ENCODE results near the gene DIP2B.

The DIP2B gene

DNA sequence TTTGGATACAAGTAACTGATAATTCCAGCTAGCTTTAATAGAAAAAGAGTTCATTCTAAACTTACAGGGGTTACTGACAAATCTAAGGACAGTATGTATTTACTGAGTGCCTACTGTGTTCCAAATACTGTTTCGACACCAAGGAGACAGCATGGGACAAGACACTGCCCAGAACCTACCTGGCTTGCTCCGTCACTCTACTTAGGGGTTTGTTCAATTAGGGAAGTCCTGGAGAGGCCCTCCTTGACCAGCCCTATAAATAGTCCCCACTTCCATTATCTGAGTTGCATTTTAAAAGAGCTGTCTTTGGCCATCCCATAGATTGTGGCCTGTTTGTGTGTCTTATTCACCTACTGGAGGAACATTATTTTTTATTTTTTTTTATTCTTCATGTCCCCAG lies 129.6 kb downstream of the DIP2B start:
- H3K27ac ChIP-seq (ENCODE audit: low read depth, low read length) = no peak overlapping the region
- H3K9ac ChIP-seq (ENCODE audit: low read length) = no peak overlapping the region
- H3K36me3 ChIP-seq (ENCODE audit: insufficient read depth, low read length) = no peaks in the 10 kb centered on the region
- H3K9me3 ChIP-seq (ENCODE audit: low read length) = no peaks in the 10 kb centered on the region
- peaks cover 14% of the 10 kb centered on the region for H3K4me1 ChIP-seq (ENCODE audit: insufficient read depth, low read length)
- no peak overlapping the region for H3K4me3 ChIP-seq (ENCODE audit: low read depth in 1 of 2, low read length in 2 of 2)
- no peaks in the 10 kb centered on the region for H3K27me3 ChIP-seq (ENCODE audit: control insufficient read depth in 1 of 2, insufficient read depth in 2 of 2, low read length in 2 of 2)

DNA sequence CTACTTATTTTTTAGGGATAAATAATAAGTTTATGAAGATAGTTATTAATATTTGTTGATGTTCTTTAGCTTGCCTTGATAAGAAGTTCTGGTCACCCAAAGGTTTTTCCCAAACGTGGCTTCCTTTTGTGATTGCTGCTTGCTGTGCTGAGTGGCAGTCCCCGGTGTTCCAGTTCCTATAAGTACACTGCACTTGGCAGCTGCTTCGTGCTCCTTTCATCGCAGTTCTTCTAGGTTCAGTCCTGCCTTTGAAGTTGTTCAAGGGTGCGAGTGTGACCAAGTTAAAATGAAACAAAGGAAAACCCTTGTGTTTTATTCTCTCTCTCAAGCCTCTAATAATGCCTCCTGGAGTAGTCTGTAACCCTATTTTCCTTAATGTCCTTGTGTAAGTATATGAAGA lies 130.6 kb downstream of the DIP2B start:
- H3K36me3 ChIP-seq (ENCODE audit: insufficient read depth, low read length) = peaks cover under 1% of the 10 kb centered on the region
- no peak overlapping the region for H3K9ac ChIP-seq (ENCODE audit: low read length)
- H3K4me1 ChIP-seq (ENCODE audit: insufficient read depth, low read length) = peaks cover 14% of the 10 kb centered on the region
- no peak overlapping the region for H3K27ac ChIP-seq (ENCODE audit: low read depth, low read length)
- no peaks in the 10 kb centered on the region for H3K9me3 ChIP-seq (ENCODE audit: low read length)
- no peak overlapping the region for H3K4me3 ChIP-seq (ENCODE audit: low read depth in 1 of 2, low read length in 2 of 2)
- no peaks in the 10 kb centered on the region for H3K27me3 ChIP-seq (ENCODE audit: control insufficient read depth in 1 of 2, insufficient read depth in 2 of 2, low read length in 2 of 2)

DNA sequence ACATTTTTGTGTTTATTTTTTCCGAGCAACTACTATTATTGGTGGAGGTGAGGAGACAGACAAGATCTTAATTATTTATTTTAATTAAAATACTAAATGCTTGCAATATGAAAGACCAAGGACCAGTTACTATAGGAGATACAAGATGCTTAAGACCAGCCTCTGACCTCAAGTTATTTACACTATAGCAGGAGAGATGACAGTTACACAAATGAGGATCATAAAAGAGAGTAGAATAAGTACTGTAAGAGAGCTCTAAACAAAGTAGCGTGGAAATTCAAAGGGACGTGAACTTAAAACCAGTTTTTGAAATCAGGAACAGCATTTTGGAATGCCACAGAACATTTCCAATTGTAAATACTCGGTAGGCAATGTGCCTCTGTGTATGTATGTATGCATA lies 131.1 kb downstream of the DIP2B start:
- Histone ChIP-seq H3K36me3 (ENCODE audit: insufficient read depth, low read length) (peaks cover 5% of the 10 kb centered on the region), H3K4me3 (ENCODE audit: low read depth in 1 of 2, low read length in 2 of 2) (no peak overlapping the region), H3K9ac (ENCODE audit: low read length) (no peak overlapping the region), H3K27me3 (ENCODE audit: control insufficient read depth in 1 of 2, insufficient read depth in 2 of 2, low read length in 2 of 2) (no peaks in the 10 kb centered on the region), H3K9me3 (ENCODE audit: low read length) (no peaks in the 10 kb centered on the region), H3K4me1 (ENCODE audit: insufficient read depth, low read length) (peaks cover 14% of the 10 kb centered on the region), H3K27ac (ENCODE audit: low read depth, low read length) (no peak overlapping the region)

DNA sequence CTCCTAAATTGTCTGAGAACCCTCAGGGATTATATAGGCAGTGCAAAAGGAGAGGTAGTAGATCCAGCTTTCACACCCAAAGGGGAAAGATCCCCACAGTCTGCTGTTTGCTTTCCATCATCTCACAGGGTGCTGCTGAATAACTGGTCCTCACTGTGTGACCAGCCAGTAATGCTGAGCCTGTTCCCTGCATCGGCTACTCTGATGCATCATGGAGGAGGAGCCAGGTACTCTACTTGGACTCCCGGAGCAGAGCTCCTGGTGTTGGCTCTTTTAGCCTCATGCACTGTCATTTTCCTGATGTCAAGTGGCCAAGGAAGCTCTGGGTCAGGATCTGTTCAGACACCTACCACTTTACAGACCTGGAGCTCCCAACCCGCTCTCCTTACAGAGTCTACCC lies 131.7 kb downstream of the DIP2B start:
- Histone ChIP-seq H3K27ac (ENCODE audit: low read depth, low read length) (no peak overlapping the region), H3K4me1 (ENCODE audit: insufficient read depth, low read length) (peaks cover 14% of the 10 kb centered on the region), H3K9ac (ENCODE audit: low read length) (no peak overlapping the region)

DNA sequence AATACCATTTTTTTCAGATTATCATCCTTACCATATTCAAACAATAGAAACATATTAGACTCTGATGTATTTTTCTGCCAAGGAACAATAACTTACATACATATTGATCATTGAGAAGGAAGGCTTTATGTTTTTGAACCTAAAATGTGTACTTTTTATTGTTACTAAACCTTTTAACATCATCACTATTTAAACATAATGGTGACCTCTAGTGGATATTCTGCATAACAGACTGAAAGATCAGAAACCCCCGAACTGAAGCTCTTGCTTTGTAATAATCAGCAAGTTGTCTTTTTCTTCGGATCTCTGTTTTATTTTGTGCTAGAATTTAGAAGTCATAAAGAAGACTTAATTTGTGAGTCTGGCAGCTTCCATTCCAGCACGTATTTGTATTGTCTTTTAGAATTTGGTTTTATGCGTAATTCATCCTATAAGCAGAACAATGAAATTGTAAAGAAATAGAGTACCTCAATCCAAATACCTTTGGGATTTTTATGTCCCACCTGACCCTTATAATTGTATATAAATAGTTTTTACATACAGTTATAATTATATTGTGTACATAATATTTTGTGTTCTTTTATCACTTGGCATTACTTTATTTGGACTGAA lies 133.2 kb downstream of the DIP2B start:
- no peak overlapping the region for H3K9ac ChIP-seq (ENCODE audit: low read length)

More for the DNA sequence above, 131.7 kb downstream of the DIP2B start:
- no peaks in the 10 kb centered on the region for H3K27me3 ChIP-seq (ENCODE audit: control insufficient read depth in 1 of 2, insufficient read depth in 2 of 2, low read length in 2 of 2)
- H3K4me3 ChIP-seq (ENCODE audit: low read depth in 1 of 2, low read length in 2 of 2) = no peak overlapping the region
- H3K9me3 ChIP-seq (ENCODE audit: low read length) = no peaks in the 10 kb centered on the region
- peaks cover 5% of the 10 kb centered on the region for H3K36me3 ChIP-seq (ENCODE audit: insufficient read depth, low read length)

DNA sequence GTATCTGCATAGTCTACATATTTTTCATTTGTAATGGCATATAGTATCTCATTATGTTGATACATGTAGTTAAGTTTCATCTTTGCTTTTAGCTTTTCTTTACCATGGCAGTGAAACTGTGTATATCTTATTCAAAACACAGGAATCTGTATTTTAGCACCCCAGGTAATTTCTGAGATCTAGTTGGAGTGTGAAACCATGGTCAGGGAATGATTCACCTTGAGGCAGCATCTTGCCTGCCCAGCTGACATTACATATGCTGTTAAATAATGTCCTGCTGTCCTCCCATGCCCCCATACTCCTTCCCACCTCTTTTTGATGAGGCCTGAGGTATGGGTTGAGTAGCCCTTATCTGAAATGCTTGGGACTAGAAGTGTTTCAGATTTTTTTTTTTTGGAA lies 133.7 kb downstream of the DIP2B start:
- H3K9ac ChIP-seq (ENCODE audit: low read length) = no peak overlapping the region
- H3K4me1 ChIP-seq (ENCODE audit: insufficient read depth, low read length) = peaks cover 14% of the 10 kb centered on the region
- H3K27me3 ChIP-seq (ENCODE audit: control insufficient read depth in 1 of 2, insufficient read depth in 2 of 2, low read length in 2 of 2) = no peaks in the 10 kb centered on the region
- no peak overlapping the region for H3K4me3 ChIP-seq (ENCODE audit: low read depth in 1 of 2, low read length in 2 of 2)
- no peak overlapping the region for H3K27ac ChIP-seq (ENCODE audit: low read depth, low read length)
- H3K9me3 ChIP-seq (ENCODE audit: low read length) = no peaks in the 10 kb centered on the region
- peaks cover 9% of the 10 kb centered on the region for H3K36me3 ChIP-seq (ENCODE audit: insufficient read depth, low read length)

More for the DNA sequence above, 133.2 kb downstream of the DIP2B start:
- Histone ChIP-seq H3K27ac (ENCODE audit: low read depth, low read length) (no peak overlapping the region), H3K9me3 (ENCODE audit: low read length) (no peaks in the 10 kb centered on the region), H3K36me3 (ENCODE audit: insufficient read depth, low read length) (peaks cover 9% of the 10 kb centered on the region), H3K27me3 (ENCODE audit: control insufficient read depth in 1 of 2, insufficient read depth in 2 of 2, low read length in 2 of 2) (no peaks in the 10 kb centered on the region), H3K4me1 (ENCODE audit: insufficient read depth, low read length) (peaks cover 14% of the 10 kb centered on the region), H3K4me3 (ENCODE audit: low read depth in 1 of 2, low read length in 2 of 2) (no peak overlapping the region)

DNA sequence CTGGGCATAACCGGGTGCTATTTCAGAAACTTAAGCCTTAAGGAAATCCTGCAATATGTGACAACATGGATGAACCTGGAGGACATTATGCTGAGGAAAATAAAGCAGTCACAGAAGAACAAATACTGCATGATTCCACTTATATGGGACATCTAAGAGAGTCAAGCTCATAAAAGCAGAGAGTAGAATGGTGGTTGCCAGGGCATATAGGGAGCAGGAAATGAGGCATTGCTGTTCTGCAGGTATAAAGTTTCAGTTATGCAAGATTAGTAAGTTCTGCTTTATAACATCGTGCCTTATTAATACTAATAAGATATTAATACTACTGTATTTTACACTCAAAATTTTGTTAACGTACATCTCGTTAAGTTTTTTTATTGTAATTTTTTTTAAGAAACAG lies 134.9 kb downstream of the DIP2B start:
- H3K9ac ChIP-seq (ENCODE audit: low read length) = no peak overlapping the region

DNA sequence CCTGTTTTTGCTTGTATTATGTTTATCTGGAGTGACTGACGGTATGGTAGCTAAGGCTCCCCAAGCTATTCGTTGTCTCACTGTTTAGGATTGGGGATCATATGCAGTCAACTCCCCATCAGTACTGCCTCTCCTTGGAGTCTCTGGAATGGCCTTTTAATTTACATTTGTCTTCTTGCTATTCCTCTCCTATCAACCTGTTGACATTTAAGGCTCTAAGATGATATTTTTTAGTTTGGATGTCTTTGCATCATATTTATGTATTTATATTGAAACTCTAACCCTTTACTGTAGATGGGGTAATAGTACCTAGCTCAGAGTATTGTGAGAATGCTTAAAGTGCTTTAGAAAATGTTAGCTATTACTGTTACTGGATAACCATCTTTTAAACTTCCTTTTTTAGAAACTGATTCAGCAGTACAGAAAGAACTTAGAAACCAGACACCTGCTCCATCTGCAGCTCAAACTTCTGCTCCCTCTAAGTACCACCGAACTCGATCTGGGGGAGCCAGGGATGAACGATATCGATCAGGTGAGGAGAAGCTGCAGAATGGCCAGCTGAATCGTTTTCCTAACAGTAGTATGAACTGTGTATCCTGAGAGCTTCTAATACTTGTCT lies 135.6 kb downstream of the DIP2B start:
- peaks cover 14% of the 10 kb centered on the region for H3K4me1 ChIP-seq (ENCODE audit: insufficient read depth, low read length)
- no peak overlapping the region for H3K9ac ChIP-seq (ENCODE audit: low read length)
- peaks cover 9% of the 10 kb centered on the region for H3K36me3 ChIP-seq (ENCODE audit: insufficient read depth, low read length)
- no peaks in the 10 kb centered on the region for H3K27me3 ChIP-seq (ENCODE audit: control insufficient read depth in 1 of 2, insufficient read depth in 2 of 2, low read length in 2 of 2)
- H3K27ac ChIP-seq (ENCODE audit: low read depth, low read length) = no peak overlapping the region
- H3K9me3 ChIP-seq (ENCODE audit: low read length) = no peaks in the 10 kb centered on the region
- H3K4me3 ChIP-seq (ENCODE audit: low read depth in 1 of 2, low read length in 2 of 2) = no peak overlapping the region

More for the DNA sequence above, 134.9 kb downstream of the DIP2B start:
- Histone ChIP-seq H3K36me3 (ENCODE audit: insufficient read depth, low read length) (peaks cover 9% of the 10 kb centered on the region), H3K4me1 (ENCODE audit: insufficient read depth, low read length) (peaks cover 14% of the 10 kb centered on the region), H3K27ac (ENCODE audit: low read depth, low read length) (no peak overlapping the region), H3K9me3 (ENCODE audit: low read length) (no peaks in the 10 kb centered on the region), H3K4me3 (ENCODE audit: low read depth in 1 of 2, low read length in 2 of 2) (no peak overlapping the region), H3K27me3 (ENCODE audit: control insufficient read depth in 1 of 2, insufficient read depth in 2 of 2, low read length in 2 of 2) (no peaks in the 10 kb centered on the region)

DNA sequence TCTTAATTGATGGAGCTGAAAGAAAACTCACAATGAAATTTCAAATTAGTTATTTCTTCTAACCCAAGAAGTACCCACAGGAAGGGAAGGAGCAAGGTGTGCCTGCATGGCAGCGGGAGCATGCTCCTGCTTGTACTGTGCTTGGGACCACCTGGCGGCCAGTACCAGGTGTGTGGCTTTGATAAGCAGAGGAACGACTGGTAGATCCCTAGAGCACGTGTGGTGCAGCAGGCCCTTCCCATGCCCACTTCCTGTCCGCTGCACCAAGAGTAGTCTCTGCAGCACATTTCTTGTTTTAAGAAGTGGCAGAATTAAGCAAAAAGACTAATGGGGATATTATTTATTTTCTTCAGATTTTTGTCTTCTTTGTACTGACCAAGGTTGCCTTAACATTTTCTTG lies 136.8 kb downstream of the DIP2B start:
- H3K9ac ChIP-seq (ENCODE audit: low read length) = no peak overlapping the region
- no peak overlapping the region for H3K4me3 ChIP-seq (ENCODE audit: low read depth in 1 of 2, low read length in 2 of 2)
- H3K27ac ChIP-seq (ENCODE audit: low read depth, low read length) = no peak overlapping the region
- peaks cover 7% of the 10 kb centered on the region for H3K4me1 ChIP-seq (ENCODE audit: insufficient read depth, low read length)
- no peaks in the 10 kb centered on the region for H3K27me3 ChIP-seq (ENCODE audit: control insufficient read depth in 1 of 2, insufficient read depth in 2 of 2, low read length in 2 of 2)
- peaks cover 9% of the 10 kb centered on the region for H3K36me3 ChIP-seq (ENCODE audit: insufficient read depth, low read length)
- no peaks in the 10 kb centered on the region for H3K9me3 ChIP-seq (ENCODE audit: low read length)

DNA sequence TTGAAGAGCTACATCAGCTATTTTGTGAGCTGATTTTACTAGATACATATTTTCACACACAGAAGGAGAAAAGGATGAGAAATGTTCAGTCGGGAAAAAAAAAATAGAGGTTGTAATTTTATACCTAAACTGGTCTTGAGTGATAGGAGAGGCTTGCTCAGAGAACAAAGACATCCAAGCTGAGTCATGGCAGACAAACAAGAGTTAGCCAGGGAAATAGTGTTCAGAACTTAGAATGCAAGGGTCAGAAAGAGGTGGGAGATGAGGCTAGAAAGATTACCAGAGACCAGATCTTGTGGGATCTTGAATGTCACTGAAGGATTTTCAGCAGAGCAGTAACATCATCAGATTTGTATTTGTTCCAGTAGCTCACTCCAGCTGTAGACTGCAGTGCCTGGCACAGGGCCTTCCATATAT lies 137.3 kb downstream of the DIP2B start:
- H3K4me3 ChIP-seq (ENCODE audit: low read depth in 1 of 2, low read length in 2 of 2) = no peak overlapping the region
- H3K4me1 ChIP-seq (ENCODE audit: insufficient read depth, low read length) = peaks cover 6% of the 10 kb centered on the region
- H3K36me3 ChIP-seq (ENCODE audit: insufficient read depth, low read length) = peaks cover 9% of the 10 kb centered on the region
- no peaks in the 10 kb centered on the region for H3K27me3 ChIP-seq (ENCODE audit: control insufficient read depth in 1 of 2, insufficient read depth in 2 of 2, low read length in 2 of 2)
- no peaks in the 10 kb centered on the region for H3K9me3 ChIP-seq (ENCODE audit: low read length)
- H3K27ac ChIP-seq (ENCODE audit: low read depth, low read length) = no peak overlapping the region
- no peak overlapping the region for H3K9ac ChIP-seq (ENCODE audit: low read length)

DNA sequence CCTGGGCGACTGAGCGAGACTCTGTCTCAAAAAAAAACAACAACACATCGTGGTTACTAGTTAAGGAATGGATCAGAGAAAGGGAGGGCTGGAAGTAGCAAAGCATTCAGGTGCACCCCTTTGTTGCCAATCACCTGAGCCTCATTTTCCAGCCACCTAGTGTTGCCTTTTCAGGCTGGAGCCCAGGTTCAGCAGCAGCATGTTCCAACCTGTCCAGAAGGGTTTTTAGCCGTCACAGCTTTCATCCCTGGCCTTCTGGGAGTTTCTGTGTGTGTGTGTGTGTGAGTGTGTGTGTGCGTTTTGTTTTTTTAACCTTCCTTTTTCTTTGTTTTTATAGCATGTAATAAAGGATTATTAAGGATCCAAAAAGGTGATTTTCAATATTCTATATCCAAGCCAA lies 138.0 kb downstream of the DIP2B start:
- H3K9ac ChIP-seq (ENCODE audit: low read length) = no peak overlapping the region
- H3K4me1 ChIP-seq (ENCODE audit: insufficient read depth, low read length) = peaks cover under 1% of the 10 kb centered on the region
- H3K4me3 ChIP-seq (ENCODE audit: low read depth in 1 of 2, low read length in 2 of 2) = no peak overlapping the region

DNA sequence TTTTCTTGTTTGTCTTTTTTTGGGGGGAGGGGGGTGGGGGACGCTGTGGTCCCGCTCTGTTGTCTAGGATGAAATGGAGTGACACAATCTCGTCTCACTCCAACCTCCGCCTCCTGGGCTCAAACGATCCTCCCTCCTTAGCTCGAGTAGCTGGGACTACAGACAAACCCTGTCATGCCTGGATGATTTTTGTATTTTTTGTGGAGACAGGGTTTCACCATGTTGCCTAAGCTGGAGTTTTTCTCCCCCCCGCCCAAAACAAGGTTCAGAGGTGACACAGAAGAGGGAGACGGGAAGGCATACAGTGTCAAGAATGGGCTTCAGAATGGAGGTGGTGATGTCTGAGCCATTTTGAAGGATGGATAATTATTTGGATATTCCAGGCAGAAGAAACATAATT lies 142.2 kb downstream of the DIP2B start:
- no peak overlapping the region for H3K27ac ChIP-seq (ENCODE audit: low read depth, low read length)
- peaks cover 3% of the 10 kb centered on the region for H3K36me3 ChIP-seq (ENCODE audit: insufficient read depth, low read length)
- H3K9ac ChIP-seq (ENCODE audit: low read length) = no peak overlapping the region
- no peaks in the 10 kb centered on the region for H3K9me3 ChIP-seq (ENCODE audit: low read length)
- no peaks in the 10 kb centered on the region for H3K4me1 ChIP-seq (ENCODE audit: insufficient read depth, low read length)
- no peak overlapping the region for H3K4me3 ChIP-seq (ENCODE audit: low read depth in 1 of 2, low read length in 2 of 2)
- no peaks in the 10 kb centered on the region for H3K27me3 ChIP-seq (ENCODE audit: control insufficient read depth in 1 of 2, insufficient read depth in 2 of 2, low read length in 2 of 2)

More for the DNA sequence above, 138.0 kb downstream of the DIP2B start:
- Histone ChIP-seq H3K36me3 (ENCODE audit: insufficient read depth, low read length) (peaks cover 9% of the 10 kb centered on the region), H3K9me3 (ENCODE audit: low read length) (no peaks in the 10 kb centered on the region), H3K27ac (ENCODE audit: low read depth, low read length) (no peak overlapping the region), H3K27me3 (ENCODE audit: control insufficient read depth in 1 of 2, insufficient read depth in 2 of 2, low read length in 2 of 2) (no peaks in the 10 kb centered on the region)
